Measurements from ENCODE around the gene FGF12. TPM values are rescaled to one million over a fixed set of nuclear protein-coding genes. Genes with fewer than 3 reads are reported as not detected.

Gene FGF12
- total RNA-seq, 4 donors from 2014 or later: 0.46 to 1.2 (median 0.72) TPM

DNA sequence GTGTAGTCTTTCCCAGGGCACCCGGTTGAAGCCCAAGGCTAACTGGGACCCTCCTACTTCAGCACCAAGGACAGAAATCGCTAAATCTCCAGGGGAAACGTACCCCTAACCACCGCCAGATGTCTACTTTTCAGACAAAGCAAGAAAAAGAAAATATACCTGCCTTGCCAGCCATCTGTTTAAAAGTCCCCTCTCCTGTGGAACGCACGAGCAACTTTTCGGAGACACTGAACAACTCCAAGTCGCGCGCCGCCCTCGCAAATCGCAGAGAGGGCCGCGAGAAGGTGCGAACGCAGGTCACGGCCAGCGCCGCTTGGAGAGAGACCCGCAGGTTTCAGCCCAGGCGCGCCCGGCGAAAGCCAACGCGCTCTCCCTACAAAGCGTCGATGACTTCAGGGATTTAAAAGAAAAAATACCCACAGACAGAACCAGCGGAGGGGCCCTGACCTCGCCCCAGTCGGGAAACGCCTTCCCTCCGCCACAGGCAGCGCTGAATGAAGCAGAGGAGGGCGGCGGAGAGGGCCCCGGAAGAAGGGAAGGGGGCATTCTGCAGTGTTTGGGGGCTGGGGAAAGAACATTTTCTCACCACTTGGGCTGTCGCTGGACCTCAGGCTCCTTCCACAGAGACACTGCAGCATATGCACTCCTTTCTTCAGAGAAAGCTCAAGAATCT lies 213.1 kb downstream of the FGF12 start:
- peaks cover 0 to 8% of the 10 kb centered on the region in 2 donors for H3K4me1 ChIP-seq
- H3K36me3 ChIP-seq: no peaks in the 10 kb centered on the region
- DNase-seq (no peak), ATAC-seq (no peak)
- peaks cover 11 to 37% (median 24%) of the 10 kb centered on the region in 3 donors for H3K27me3 ChIP-seq
- no peaks in the 10 kb centered on the region for H3K9me3 ChIP-seq
- TF ChIP-seq CTCF (IDR thresholded peaks at IDR 0.05 in 4 of 5, conservative IDR thresholded peaks at IDR 0.05 in 1 of 5) (no peak), POLR2A (IDR thresholded peaks at IDR 0.05) (no peak)
- intact Hi-C loops (cut with DNase I; ENCODE audit: low total_unique reads): no loop called here
- peak overlapping the region; percentile 47 to 54 (median 50) for H3K4me3 ChIP-seq
- H3K27ac ChIP-seq: no peak overlapping the region
- in situ Hi-C loops (cut with MboI; ENCODE audit: low sequenced_read_pairs in 4 of 4): no loop called here

DNA sequence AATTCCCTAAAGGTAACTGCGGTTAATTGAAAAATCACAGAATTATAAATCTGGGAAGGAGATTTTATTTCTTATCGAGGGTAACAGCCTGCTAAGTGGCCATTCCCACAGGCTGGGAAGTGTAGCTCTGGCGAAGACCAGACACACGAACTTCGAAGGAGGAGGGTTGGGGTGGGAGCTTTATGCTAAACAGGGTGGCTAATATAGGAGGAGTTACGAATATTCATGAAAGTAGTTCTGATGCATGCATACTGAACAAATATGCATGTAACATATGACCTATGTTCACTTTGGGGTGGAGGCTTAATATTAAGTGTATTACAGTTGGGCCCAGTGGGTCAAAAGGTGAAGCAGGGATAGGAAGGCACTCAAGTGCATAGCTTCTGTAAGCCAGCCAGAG lies 221.6 kb downstream of the FGF12 start:
- Histone ChIP-seq H3K9me3 (no peaks in the 10 kb centered on the region), H3K4me1 (no peaks in the 10 kb centered on the region), H3K36me3 (no peaks in the 10 kb centered on the region), H3K27me3 (no peaks in the 10 kb centered on the region), H3K27ac (no peak overlapping the region), H3K4me3 (no peak overlapping the region)
- intact Hi-C loops (cut with DNase I; ENCODE audit: low total_unique reads) (no loop called here), in situ Hi-C loops (cut with MboI; ENCODE audit: low sequenced_read_pairs in 4 of 4) (no loop called here)
- ATAC-seq: no peak
- no peak for TF ChIP-seq POLR2A (IDR thresholded peaks at IDR 0.05)
- no peak for TF ChIP-seq CTCF (IDR thresholded peaks at IDR 0.05 in 4 of 5, conservative IDR thresholded peaks at IDR 0.05 in 1 of 5)
- no peak for DNase-seq

- no peaks in the 10 kb centered on the region for H3K4me1 ChIP-seq
- in situ Hi-C loops (cut with MboI; ENCODE audit: low sequenced_read_pairs in 4 of 4): no loop called here
Observed at GRCh38 chr3:192501401-192501800, 225.9 kb downstream of the FGF12 start.

GRCh38 chr3:192496905-192497587 lies 230.3 kb downstream of the FGF12 start:
- ATAC-seq: no peak
- H3K9me3 ChIP-seq: no peaks in the 10 kb centered on the region
- H3K36me3 ChIP-seq: no peaks in the 10 kb centered on the region
- H3K27ac ChIP-seq: no peak overlapping the region
- in situ Hi-C loops (cut with MboI; ENCODE audit: low sequenced_read_pairs in 4 of 4): no loop called here
- no peak overlapping the region for H3K4me3 ChIP-seq
- no peak for DNase-seq
- H3K4me1 ChIP-seq: no peaks in the 10 kb centered on the region
- intact Hi-C loops (cut with DNase I; ENCODE audit: low total_unique reads): no loop called here
- no peak for TF ChIP-seq CTCF (IDR thresholded peaks at IDR 0.05 in 4 of 5, conservative IDR thresholded peaks at IDR 0.05 in 1 of 5)
- TF ChIP-seq POLR2A (IDR thresholded peaks at IDR 0.05): no peak
- H3K27me3 ChIP-seq: no peaks in the 10 kb centered on the region

More at GRCh38 chr3:192501401-192501800, 225.9 kb downstream of the FGF12 start:
- intact Hi-C loops (cut with DNase I; ENCODE audit: low total_unique reads): no loop called here
- Histone ChIP-seq H3K36me3 (no peaks in the 10 kb centered on the region), H3K4me3 (no peak overlapping the region), H3K27me3 (no peaks in the 10 kb centered on the region), H3K27ac (no peak overlapping the region), H3K9me3 (no peaks in the 10 kb centered on the region)
- DNase-seq: no peak
- ATAC-seq: no peak
- no peak for TF ChIP-seq POLR2A (IDR thresholded peaks at IDR 0.05)

- no peak for DNase-seq
- no peak overlapping the region for H3K27ac ChIP-seq
Observed at GRCh38 chr3:192494174-192494573, 233.2 kb downstream of the FGF12 start.

More at GRCh38 chr3:192494174-192494573, 233.2 kb downstream of the FGF12 start:
- no peaks in the 10 kb centered on the region for H3K9me3 ChIP-seq
- in situ Hi-C loops (cut with MboI; ENCODE audit: low sequenced_read_pairs in 4 of 4): no loop called here
- no peak overlapping the region for H3K4me3 ChIP-seq
- TF ChIP-seq POLR2A (IDR thresholded peaks at IDR 0.05) (no peak), CTCF (IDR thresholded peaks at IDR 0.05 in 4 of 5, conservative IDR thresholded peaks at IDR 0.05 in 1 of 5) (no peak)
- ATAC-seq: no peak
- H3K4me1 ChIP-seq: no peaks in the 10 kb centered on the region
- no peaks in the 10 kb centered on the region for H3K27me3 ChIP-seq
- intact Hi-C loops (cut with DNase I; ENCODE audit: low total_unique reads): no loop called here
- H3K36me3 ChIP-seq: no peaks in the 10 kb centered on the region
